NCI-H1417 (cell line): ENCODE results near the gene NKD2.

Source experiments
- DNase-seq, 3 experiments: peaks; one replicate each; lab custom pipeline; 2025; lab: John Stamatoyannopoulos, UW

The NKD2 gene

DNA sequence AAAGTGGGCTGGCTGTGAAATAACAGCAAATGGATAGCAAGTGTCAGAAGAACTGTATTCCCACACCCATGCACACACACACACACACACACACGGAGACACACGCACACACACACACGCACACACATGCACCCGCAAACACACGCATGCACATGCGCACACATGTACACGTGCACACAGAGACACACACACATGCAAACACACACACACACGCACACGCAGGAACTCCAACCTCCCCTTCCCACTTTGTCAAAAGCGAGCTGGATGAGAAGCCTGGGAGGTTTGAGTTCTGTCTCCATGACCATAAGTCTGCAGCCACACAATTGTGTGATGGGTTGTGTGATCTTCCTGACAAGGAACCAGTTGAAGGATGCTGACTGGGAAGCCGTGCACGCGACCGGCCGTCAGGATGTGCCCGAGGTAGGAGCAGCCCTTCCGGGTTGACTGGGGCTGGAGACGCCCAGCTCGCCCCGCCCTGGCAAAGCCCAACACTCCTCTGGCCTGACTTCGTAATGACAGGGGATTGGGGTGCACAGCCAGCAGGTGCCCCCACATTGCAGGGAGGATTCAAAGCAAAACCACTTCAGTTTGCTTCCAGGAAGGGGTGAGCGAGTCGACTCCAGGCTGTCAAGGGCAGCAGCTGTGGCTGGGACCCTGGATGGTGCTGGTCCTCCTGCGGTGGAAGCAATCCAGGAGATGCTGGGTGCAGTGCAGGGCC, 29.3 kb upstream of the NKD2 start:
- DNase-seq: no peak

DNA sequence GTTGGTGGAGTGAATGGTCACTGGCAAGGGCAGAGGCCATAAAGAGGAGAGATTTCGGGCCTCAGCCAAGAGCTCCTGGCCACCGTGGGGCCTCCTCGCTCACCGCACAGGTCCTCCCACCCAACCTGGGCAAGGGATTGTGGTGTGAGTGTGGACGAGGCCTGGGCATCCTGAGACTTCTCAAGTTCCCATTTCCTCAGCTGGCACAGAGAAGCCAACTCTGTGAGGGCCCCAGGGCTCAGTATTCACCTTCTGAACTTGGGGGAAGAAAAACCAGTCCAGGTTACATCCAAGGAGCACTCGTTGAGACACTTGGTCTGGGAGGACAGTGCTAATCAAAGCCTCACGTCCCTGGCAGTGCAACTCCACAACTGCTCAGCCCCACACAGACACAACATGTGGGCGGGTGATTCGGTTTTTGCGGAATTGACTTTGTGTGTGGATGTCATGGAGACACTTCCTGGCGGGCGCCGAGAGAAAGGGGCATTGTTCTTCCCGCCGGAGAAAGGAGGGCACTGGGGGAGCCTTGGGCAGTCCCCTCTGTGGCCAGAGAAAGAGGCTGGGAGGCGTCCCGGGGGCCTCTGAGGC, 28.5 kb upstream of the NKD2 start:
- peak in 1 of 3 experiments; percentile 31 for DNase-seq

DNA sequence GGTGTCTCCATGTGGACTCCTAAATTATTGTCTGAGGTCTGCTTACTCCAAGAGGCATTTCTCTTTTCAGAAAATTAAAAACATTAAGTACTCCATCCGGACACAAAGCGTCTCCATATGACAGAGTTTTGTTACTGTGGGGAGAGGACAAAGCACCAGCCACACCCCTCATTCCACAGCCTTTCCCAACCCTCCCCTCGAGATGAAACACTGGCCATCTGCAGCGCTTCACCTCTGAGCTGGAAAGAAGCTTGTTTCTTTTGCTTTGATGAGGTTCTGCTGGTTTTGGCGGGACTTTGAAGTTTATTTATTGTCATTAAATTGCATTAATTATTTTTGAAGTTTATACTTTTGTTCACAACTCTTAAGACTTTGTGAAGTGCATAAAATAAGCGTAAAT, 27.6 kb upstream of the NKD2 start:
- DNase-seq: no peak

DNA sequence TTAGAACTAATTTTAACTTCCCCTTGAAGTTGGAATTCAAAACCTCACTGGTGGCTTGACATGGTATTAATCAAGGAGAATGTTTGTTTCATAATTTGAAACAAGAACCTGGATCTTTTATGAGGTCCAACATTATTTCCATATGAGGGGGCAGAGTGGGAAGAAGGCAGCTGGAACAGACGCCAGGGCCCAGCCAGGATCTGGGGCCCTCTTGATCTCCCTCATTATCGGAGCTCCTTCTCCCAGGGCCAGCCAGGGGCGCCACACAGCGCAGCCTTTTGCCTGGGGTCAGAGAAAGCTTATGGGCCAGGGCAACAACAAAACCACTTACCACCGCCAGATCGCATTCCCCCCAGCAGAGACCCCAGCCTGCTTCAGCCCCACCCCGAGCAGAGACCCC, 27.1 kb upstream of the NKD2 start:
- no peak for DNase-seq

DNA sequence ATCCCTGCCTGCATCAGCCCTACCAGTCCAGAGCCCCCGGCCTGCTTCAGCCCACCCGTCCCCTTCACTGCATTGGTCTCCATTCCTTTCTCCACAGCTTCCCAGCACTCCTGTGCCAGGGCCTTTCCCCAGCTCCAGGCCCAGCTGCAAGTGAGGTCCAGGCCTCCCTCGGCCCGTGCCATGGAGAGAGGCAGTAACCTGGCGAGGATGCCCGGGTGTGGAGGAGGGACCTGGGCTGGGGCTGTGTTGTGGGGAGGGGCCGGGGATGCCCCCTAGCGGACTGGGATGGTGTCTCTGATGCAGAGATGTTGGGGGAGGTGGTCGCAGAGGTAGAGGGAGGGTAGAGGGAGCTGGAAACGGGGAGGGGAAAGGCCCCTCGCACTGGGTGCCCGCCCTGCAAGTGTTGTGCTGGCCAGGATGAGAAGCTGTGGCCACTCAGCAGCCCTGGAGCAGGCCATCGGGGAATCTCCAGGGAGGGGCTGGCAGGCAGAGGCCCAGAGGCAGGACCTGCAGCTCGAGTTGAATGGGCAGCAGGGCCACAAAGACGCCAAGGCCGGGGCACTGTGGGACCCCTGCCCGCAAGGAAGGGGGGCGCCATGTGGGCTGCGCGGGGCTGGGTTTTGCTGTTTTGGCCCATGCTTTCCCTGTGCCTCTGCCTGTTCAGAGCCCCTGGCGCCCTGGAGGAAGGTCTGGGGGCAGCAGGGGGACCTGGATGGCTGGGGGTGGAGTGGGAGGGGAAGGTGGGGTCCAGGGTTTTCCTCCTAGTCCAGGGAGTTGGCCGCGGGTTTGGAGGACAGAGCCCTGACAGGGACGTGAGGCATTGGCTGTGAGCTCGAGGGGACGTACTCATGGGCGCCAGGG, 26.0 kb upstream of the NKD2 start:
- no peak for DNase-seq

DNA sequence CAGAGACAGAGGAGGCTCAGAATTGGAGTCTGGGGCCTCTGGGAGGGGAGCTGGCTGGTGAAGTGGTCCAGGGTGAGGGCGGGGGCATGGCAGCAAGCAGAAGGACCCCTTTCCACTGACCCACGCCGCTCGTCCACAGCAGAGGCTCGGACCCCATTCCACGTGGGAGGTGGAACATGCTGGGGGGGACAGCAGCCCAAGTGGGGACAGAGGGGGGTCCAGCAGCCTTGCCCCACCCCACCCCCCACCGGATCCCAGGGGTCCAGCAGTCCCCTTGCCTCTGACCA, 25.4 kb upstream of the NKD2 start:
- DNase-seq: no peak

DNA sequence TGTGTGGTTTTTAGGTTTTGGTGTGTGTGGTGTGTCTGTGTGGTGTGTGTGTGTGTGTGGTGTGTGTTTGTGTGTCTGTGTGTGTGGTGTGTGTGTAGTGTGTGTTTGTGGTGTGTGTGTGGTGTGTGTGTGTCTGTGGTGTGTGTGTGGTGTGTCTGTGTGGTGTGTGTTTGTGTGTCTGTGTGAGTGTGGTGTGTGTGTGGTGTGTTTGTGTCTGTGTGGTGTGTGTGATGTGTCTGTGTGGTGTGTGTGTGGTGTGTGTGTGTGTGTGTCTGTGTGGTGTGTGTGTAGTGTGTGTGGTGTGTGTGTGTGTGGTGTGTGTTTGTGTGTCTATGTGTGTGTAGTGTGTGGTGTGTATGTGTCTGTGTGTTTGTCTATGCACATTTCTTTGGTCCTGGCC, 25.0 kb upstream of the NKD2 start:
- DNase-seq: no peak

DNA sequence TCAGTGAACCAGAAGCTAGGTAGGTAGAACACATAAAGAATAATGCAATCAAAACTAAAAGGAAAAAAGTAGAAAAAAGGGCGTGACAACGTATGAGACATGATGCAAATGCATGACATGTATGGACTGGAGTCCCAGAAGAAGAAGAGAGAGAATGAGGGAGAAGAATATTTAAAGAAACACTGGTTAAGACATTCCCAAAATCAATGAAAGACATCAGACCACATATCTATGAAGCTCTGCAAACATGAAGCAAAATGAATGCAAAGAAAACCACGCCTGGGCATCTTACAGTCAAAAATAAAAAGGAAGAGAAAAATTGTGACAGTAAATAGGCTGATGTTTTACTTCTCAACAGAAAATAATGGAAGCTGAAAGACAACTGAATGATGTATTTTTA, 23.8 kb upstream of the NKD2 start:
- no peak for DNase-seq

DNA sequence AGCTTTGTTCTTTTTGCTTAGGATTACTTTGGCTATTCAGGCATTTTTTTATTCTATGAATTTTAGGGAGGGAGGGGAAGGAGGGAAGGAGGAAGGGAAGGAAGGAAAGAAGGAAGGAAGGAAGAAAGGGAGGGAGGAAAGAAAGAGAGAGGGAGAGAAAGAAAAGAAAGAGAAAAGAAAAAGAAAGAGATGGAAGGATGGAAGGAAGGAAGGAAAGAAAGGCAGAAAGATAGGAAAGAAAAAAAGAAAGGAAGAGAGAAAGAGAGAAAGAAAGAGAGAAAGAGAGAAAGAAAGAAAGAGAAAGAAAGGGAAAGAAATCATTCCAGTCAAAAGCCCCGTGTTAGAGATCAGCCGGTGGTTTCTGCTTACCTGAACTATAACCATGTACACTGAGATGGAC, 20.8 kb upstream of the NKD2 start:
- DNase-seq: no peak

DNA sequence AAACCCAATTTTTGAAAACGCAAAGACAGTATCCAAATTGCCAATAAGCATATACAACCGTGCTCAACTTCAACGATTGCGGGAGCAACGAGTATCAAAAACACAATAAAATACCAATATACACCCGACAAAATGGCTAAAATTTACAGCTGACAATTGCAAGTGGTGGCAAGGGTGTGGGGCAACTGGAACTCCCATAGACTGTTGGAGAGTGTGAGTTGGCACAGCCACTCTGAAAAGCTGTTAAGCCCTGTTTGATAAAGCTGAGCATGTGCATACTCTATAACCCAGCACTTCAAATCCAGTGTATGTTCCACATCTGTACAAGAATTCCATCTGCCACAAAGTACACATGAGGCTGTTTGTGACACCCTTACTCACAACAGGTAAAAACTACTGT, 20.3 kb upstream of the NKD2 start:
- DNase-seq: no peak

DNA sequence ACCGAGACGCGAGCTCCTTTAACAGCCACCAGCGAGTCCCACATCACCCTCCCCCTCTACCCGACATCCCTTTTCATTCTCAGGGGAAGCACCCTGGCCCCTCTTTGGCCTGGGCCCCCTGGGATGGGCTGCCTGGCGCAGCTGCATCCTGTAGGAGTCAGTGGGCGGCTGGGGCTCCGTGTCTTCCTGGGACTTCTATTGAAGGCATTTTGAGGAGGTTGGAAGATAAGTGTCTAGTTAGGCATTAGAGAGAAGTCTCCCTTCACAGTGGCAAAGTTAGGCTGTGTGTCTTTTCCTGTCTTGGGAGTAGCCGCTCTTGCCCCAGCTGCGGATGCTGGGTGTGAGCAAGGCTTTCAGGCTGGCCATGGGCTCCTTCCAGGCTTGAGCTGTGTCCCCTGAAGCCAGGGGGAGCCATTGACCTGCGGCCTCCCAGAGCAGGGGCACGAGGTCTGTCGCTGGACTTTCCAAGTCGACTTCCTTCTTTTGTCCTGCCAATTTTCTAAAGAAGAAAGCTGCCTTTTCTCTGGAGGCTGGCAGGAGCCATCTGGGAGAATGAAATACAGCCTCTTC, 18.6 kb upstream of the NKD2 start:
- DNase-seq: peak in 1 of 3 experiments; percentile 38

DNA sequence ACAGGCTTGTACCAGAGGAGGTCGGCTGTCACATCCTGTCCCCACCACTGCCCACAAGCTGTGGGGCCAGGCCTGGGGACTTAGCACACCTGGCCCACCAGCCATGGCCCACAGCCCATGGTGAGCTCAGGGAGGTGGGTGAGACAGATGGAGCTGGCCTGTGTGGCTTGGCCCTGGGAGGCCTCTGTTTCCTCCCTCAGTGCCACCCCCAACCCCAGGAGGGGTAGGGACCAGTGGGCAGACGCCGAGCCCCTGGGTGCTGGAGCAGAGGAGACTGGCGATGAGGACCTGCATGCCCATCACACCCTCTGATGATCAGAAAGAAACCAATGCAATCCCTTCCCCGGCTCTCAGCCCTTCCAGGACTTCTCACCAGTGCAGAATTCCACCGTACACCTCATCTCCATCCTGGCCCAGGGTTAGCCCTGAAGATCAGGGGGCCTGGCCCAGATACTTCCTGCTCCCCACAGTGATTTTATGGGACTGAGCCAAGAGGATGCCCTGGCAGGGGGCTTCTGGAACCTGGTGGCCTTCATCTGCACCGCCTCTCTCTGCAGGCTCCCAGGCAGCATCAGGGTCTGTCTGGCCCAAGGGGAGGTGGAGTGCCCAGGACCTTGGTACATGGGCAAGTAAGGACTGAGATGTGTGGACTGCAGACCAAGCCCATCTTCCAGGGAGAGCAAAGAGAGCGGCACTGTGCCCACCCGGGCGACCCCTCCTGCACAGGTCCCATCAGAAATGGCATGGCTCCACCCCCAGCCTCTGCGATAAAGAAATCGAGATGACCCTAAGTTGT, 16.9 kb upstream of the NKD2 start:
- DNase-seq: no peak

DNA sequence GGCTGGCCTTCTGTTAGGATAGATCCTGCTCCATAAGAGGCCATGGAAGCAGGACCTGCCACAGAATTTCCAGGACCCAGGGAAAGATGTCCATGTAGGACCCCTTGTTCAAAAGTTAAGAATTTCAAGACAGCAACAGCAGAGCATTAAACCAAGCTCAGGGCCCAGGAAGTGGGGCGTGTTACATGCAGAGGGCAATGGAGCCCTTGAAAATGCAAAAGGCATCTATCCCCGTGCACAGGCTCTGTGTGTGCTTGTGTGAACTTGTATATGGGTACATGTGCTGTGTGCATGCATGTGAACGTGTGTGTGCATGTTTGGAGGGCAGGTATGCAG, 14.4 kb upstream of the NKD2 start:
- DNase-seq: no peak

DNA sequence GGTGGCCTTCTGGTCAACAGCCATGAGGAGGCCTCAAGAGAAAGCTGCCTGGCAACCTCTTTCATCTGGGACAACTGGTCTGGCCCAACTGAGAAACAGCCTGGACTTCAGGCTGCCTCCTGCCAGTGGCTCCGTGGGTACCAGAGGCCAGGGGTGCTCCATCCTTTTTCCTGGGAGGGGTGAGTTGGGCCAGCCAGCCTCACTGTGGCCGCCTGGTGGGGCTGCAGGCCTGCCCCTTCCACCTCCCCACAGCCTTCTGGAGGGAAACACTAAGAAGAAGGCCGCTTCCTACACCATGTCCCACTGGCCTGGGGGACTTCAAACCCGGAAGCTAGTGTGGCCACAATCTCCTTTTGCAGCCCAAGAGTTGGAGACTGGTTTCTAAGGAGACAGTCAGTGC, 13.8 kb upstream of the NKD2 start:
- no peak for DNase-seq

DNA sequence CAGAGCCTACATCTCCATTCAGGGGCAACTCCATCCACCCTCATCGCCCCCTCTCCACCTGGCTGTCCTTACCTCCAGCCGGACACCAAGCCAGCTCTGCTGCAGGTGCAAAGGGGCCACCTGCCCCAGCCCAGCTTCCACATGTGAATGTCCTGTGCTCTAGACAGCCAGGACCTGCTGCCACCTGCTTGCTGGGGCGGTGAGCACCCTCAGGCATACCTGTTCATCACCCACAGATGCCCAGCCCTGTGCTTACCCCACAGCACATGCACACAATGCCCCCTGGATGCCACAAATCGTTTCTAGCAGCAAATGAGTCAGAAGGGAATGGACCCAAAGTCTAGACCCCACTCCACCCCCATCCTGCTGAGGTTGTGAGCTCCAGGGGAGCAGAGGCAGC, 13.3 kb upstream of the NKD2 start:
- no peak for DNase-seq

DNA sequence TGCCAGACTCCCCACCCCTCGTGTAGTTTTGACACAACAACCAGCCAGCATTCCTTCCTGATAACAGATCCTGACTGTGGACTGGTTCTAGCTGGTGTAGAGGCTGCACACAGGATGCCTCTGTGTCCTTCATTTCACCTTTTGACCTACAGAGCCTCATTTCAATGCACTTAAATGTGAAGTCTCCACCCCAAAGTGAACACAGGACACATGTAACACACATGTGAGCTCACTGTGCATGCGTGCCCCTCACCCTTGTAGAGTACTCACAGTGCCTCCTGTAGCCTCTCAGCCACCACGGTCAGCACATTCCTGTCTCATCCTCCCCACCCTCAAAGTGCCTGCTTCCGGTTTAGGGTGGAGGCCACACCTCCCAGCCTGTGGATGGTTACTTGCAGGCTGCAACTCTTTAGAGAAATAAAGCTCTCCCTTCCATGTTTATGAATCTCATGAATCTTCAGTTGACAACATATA, 11.6 kb upstream of the NKD2 start:
- DNase-seq: peak in 1 of 3 experiments; percentile 29

DNA sequence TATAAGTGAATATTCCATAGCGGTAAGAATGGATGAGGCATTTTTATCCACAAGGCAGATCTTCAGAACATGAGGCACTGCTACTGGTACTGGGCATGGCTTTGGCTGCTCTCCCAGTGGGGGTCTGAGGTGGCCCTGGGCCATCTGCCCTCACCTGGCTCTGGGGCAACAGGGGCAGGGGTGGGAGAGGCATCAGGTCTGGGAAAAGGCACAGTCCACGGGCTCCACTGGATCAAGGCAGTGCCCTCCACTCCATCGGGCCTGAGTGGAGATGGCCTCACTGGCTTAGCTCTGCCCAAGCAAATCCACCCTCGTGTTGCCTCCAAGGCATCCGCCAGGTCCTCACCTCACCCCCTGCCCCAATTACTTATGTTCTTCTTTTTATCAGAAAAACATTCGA, 10.9 kb upstream of the NKD2 start:
- DNase-seq: no peak

DNA sequence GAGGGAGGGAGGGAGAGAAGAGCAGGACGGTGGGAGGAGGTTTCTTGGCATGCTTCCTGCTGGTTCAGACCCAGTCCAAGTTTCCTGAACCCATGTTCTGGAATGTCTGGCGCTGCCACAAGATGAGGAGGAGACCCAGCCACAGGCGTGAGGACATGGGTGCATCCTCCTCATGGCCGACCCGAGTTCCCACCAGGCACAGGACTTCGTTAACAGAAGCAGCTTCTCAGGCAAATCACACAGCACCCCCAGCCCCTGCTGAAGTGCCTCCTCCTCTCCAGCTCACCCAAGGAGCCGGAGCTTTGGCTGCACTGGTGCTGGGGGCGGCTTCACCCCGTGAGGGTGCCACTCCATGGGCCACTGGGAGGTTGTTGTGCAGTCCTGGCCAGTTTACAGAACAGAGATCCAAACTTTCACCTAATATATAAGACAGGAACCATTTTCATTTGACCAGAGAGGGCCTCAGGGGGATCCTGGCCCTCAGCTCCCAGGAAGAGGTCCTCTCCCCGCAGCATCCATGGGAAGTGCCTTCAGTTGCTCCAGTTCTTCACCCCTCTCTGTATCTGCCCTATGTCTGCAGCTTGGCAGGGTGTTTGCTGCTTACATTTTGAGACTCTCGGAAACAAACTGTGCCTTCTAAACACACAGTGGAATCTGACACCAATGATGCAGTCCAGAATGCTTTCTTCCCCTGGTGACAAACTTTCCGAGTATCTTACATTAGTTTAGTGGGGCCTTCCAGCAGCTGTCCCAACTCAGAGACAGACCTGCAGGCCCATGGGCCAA, 10.2 kb upstream of the NKD2 start:
- DNase-seq: no peak

DNA sequence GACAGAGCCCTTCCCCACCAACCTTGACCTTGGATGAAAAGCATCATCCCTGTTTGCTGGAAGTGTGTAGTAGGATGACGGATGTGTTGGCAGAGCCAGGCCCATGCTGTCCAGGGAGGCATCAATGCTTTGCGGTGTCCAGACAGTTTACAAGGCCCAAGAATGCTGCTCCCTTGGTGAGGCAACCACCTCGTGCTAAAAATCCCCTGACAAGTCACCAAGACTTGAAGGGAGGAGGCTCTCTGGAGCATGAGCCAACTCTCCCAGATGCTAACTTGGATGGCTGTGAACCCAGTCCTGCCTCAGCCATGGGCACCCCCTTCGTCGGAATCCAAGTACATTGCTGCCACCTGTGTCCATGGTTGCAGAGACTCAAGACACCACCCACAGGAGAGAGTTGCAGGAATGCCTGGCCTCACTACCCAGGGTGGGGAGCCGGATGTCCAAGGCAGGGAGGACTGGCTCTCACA, 9.5 kb upstream of the NKD2 start:
- DNase-seq: no peak

DNA sequence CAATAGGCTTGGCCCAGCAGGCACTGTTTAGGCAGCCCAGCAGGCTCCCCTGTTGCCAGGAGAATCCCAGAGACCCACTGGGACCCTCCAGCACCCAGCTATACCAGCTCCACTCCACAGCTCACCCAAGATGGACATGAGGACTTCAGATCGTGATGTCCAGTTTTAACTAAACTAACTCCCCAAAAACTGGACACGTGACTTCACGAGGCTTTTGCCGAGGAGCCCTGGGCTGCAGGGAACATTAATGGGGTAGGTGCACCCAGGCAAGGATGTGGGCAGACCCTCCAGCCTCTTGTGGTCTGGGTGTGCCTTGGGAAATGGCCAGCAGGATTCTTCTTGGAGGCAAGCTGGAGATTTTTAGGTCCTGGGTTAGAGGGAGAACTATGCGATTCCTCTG, 8.9 kb upstream of the NKD2 start:
- DNase-seq: no peak

DNA sequence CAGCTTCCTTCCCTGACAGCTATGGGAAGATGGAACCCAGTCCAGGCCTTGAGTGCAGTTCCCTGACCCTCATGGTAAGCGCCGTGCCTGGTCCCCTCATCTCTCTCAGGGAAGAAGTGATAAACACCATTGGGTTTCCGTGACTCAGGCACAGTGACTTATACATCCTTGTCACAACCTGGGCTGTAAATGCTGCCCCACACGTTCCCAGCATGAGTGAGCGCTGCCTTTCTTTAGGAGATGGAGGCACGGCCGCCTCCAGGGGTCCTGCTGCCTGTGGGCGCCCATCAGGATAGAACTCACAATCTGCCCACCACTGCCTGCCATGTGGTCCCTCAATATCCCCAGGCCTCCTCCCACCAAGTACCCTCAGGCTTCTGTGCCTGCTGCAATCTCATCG, 8.3 kb upstream of the NKD2 start:
- no peak for DNase-seq
